Left lung (tissue), 10 donors: ENCODE results near the gene C12orf43. TPM values are rescaled to one million over a fixed set of nuclear protein-coding genes. Genes with fewer than 3 reads are reported as not detected.

Experiments used
- ATAC-seq: fragments of 200-7000 bp; cut with Tn5 transposase; one replicate; pipeline ENCODE4 v1.9.1; 2020; ENCODE audit warnings: moderate library complexity
- DNase-seq, 4 donors: peaks; one replicate each; pipeline ENCODE4 v3.0.0-alpha.2; 2013 to 2020
- H3K27ac ChIP-seq, 2 donors: fragments of 200-600 bp; sonication (generic) in 1 of 2; one replicate each; pipeline versions ENCODE4 v1.5.0 to v1.8.0; 2020 to 2021
- H3K27me3 ChIP-seq, 2 donors: fragments of 200-600 bp; sonication (generic) in 1 of 2; one replicate each; pipeline versions ENCODE4 v1.5.0 to v1.8.0; 2020 to 2021
- H3K36me3 ChIP-seq, 2 donors: fragments of 200-600 bp; sonication (generic) in 1 of 2; one replicate each; pipeline versions ENCODE4 v1.5.0 to v1.8.0; 2020 to 2021
- H3K4me1 ChIP-seq, 2 donors: fragments of 200-600 bp; one replicate each; pipeline ENCODE4 v1.8.0; 2021
- H3K4me3 ChIP-seq, 2 donors: fragments of 200-600 bp; sonication (generic) in 1 of 2; one replicate each; pipeline versions ENCODE4 v1.5.0 to v1.8.0; 2020 to 2021; ENCODE audit warnings: mild to moderate bottlenecking in 1 of 2
- H3K9me3 ChIP-seq, 2 donors: fragments of 200-600 bp; sonication (generic) in 1 of 2; one replicate each; pipeline versions ENCODE4 v1.5.0 to v1.8.0; 2020 to 2021
- CTCF ChIP-seq, 2 donors: fragments of 200-600 bp; sonication (generic) in 1 of 2; IDR thresholded peaks; one replicate each; pipeline versions ENCODE4 v1.5.0 to v1.8.0; 2021; ENCODE audit warnings: antibody characterized with exemption in 2 of 2
- intact Hi-C, 2 donors: fragments of 100-400 bp; cut with DNase I; formaldehyde crosslinking; loops; one replicate each; pipeline versions ENCODE4 v1.11.2 to v1.14.2; 2022
- polyA plus RNA-seq, 6 donors: library from polyadenylated mRNA; unstranded; fragments of 120-200 nt; gene quantifications; one replicate each; pipeline ENCODE4 v1.2.1, GENCODE V29; 2013; ENCODE audit not compliant: insufficient read length in 6 of 6
- total RNA-seq, 2 donors: library from RNA; stranded (reverse); fragmentation: NEBNext Ultra II Directional; extraction: Animal tissue kit (Norgen Biotek cat#: 25700); gene quantifications; one replicate each; pipeline ENCODE4 v1.2.1, GENCODE V29; 2021
- donor health status: DM: no; HTN: yes; CAD: no.
- donor health status: DM: no; HTN: no; CAD: no.

The C12orf43 gene
- total and polyA plus RNA-seq, 8 donors: 11.9 to 20.6 (median 16.6) TPM

- no peaks in the 10 kb centered on the region for H3K9me3 ChIP-seq
- intact Hi-C loops: no loop called here
- H3K27ac ChIP-seq: no peak overlapping the region
- ATAC-seq (no peak), DNase-seq (no peak)
- no peaks in the 10 kb centered on the region for H3K27me3 ChIP-seq
- H3K4me1 ChIP-seq: no peaks in the 10 kb centered on the region
- no peaks in the 10 kb centered on the region for H3K36me3 ChIP-seq
- H3K4me3 ChIP-seq: no peak overlapping the region
- TF ChIP-seq CTCF (IDR thresholded peaks at IDR 0.05): no peak
Observed at GRCh38 chr12:120990487-120991055, 25.7 kb downstream of the C12orf43 start.

- Histone ChIP-seq H3K27me3 (no peaks in the 10 kb centered on the region), H3K36me3 (no peaks in the 10 kb centered on the region), H3K4me1 (no peaks in the 10 kb centered on the region), H3K27ac (no peak overlapping the region), H3K4me3 (no peak overlapping the region), H3K9me3 (no peaks in the 10 kb centered on the region)
- intact Hi-C loops: no loop called here
- DNase-seq: no peak
- ATAC-seq: no peak
- no peak for TF ChIP-seq CTCF (IDR thresholded peaks at IDR 0.05)
Observed at GRCh38 chr12:120989687-120990086, 26.6 kb downstream of the C12orf43 start.

- ATAC-seq (no peak), DNase-seq (no peak)
- Histone ChIP-seq H3K27ac (no peak overlapping the region), H3K4me1 (no peaks in the 10 kb centered on the region), H3K27me3 (no peaks in the 10 kb centered on the region), H3K4me3 (no peak overlapping the region), H3K36me3 (no peaks in the 10 kb centered on the region), H3K9me3 (no peaks in the 10 kb centered on the region)
- TF ChIP-seq CTCF (IDR thresholded peaks at IDR 0.05): no peak
- intact Hi-C loops: no loop called here
Observed at GRCh38 chr12:120988658-120989057, 27.6 kb downstream of the C12orf43 start.

- DNase-seq (no peak), ATAC-seq (no peak)
- no peak for TF ChIP-seq CTCF (IDR thresholded peaks at IDR 0.05)
- H3K36me3 ChIP-seq: no peaks in the 10 kb centered on the region
- intact Hi-C loops: no loop called here
- H3K9me3 ChIP-seq: no peaks in the 10 kb centered on the region
- H3K27me3 ChIP-seq: no peaks in the 10 kb centered on the region
- H3K27ac ChIP-seq: no peak overlapping the region
- H3K4me1 ChIP-seq: no peaks in the 10 kb centered on the region
- H3K4me3 ChIP-seq: no peak overlapping the region
Observed at GRCh38 chr12:120988234-120988633, 28.1 kb downstream of the C12orf43 start.

GRCh38 chr12:120984351-120984898 is 31.9 kb downstream of the C12orf43 start:
- Histone ChIP-seq H3K9me3 (no peaks in the 10 kb centered on the region), H3K27me3 (no peaks in the 10 kb centered on the region), H3K27ac (no peak overlapping the region), H3K36me3 (no peaks in the 10 kb centered on the region), H3K4me1 (no peaks in the 10 kb centered on the region), H3K4me3 (no peak overlapping the region)
- no peak for ATAC-seq
- TF ChIP-seq CTCF (IDR thresholded peaks at IDR 0.05): no peak
- no peak for DNase-seq
- intact Hi-C loops: no loop called here
